HG03460 (cell line): ENCODE results near the gene AIP.

Source experiments
- ATAC-seq: cut with Tn5 transposase; IDR thresholded peaks from one replicate; pipeline ENCODE4 v1.9.1; 2021; ENCODE audit not compliant: unreplicated experiment

Gene AIP

GRCh38 chr11:67482827-67483798, at the start of gene AIP:
Gene AIP, plus strand, starts transcription at chr11:67483026. Its CDS starts 133 bp downstream, at chr11:67483159.
- ATAC-seq = peak; percentile 70

GRCh38 chr11:67433536-67434394, 49.1 kb upstream of the AIP start:
- ATAC-seq = no peak

GRCh38 chr11:67434395-67434881, 48.4 kb upstream of the AIP start:
- no peak for ATAC-seq

- ATAC-seq = no peak
These were observed 47.6 kb upstream of the AIP start for GRCh38 chr11:67435031-67435726.

GRCh38 chr11:67435727-67436458, 46.9 kb upstream of the AIP start:
- no peak for ATAC-seq

GRCh38 chr11:67436459-67437081, 46.3 kb upstream of the AIP start:
- ATAC-seq = peak; percentile 40

GRCh38 chr11:67437082-67437808, 45.6 kb upstream of the AIP start, which contains the start of gene PTPRCAP:
Gene PTPRCAP, minus strand, starts transcription at chr11:67437682. Its CDS starts 63 bp downstream, at chr11:67437619.
- ATAC-seq = peak; percentile 36

- no peak for ATAC-seq
These were observed 45.0 kb upstream of the AIP start for GRCh38 chr11:67437809-67438157.

GRCh38 chr11:67438158-67438902, 44.5 kb upstream of the AIP start:
- ATAC-seq = no peak

GRCh38 chr11:67439321-67440228, 43.3 kb upstream of the AIP start:
- no peak for ATAC-seq

GRCh38 chr11:67440229-67441097, 42.4 kb upstream of the AIP start:
- no peak for ATAC-seq

- no peak for ATAC-seq
These were observed 41.7 kb upstream of the AIP start for GRCh38 chr11:67441098-67441563.

GRCh38 chr11:67441731-67442351, 41.0 kb upstream of the AIP start:
- no peak for ATAC-seq

- ATAC-seq = no peak
These were observed 40.1 kb upstream of the AIP start for GRCh38 chr11:67442504-67443404.

- ATAC-seq = no peak
These were observed 37.3 kb upstream of the AIP start for GRCh38 chr11:67445515-67445914.
